Neural crest cell (in vitro differentiated cells): ENCODE data around the gene PPM1B. TPM values are rescaled to one million over a fixed set of nuclear protein-coding genes. Genes with fewer than 3 reads are reported as not detected.
"Not testable (repeated sequence)": the region's sequence is repeated elsewhere in the genome, so short reads cannot be mapped to it uniquely, and the experiment has no call there.

Experiments
- DNase-seq: peaks from one replicate; pipeline ENCODE4 v3.0.0; 2021; ENCODE audit warnings: low read depth, mixed read lengths, low spot score
- H3K27ac Mint-ChIP-seq: one replicate; pipeline ENCODE4 v1.8.0; 2021; ENCODE audit warnings: mild to moderate bottlenecking, mixed read lengths; ENCODE audit not compliant: unreplicated experiment
- H3K27me3 Mint-ChIP-seq: 2 replicates; pipeline ENCODE4 v1.8.0; 2021; ENCODE audit warnings: low read depth, mild to moderate bottlenecking, mixed read lengths
- H3K36me3 Mint-ChIP-seq: 2 replicates; pipeline ENCODE4 v1.8.0; 2021; ENCODE audit warnings: low read depth, mild to moderate bottlenecking, mixed read lengths
- H3K4me1 Mint-ChIP-seq: 2 replicates; pipeline ENCODE4 v1.8.0; 2021; ENCODE audit warnings: mixed read lengths
- H3K4me3 Mint-ChIP-seq: one replicate; pipeline ENCODE4 v1.8.0; 2021; ENCODE audit warnings: mild to moderate bottlenecking, mixed read lengths
- H3K9me3 Mint-ChIP-seq: 2 replicates; pipeline ENCODE4 v1.8.0; 2021; ENCODE audit warnings: mixed read lengths
- CTCF ChIP-seq: fragments of 200-600 bp; sonication (generic); conservative IDR thresholded peaks from 2 replicates; pipeline ENCODE4 v1.5.0; 2021; ENCODE audit warnings: antibody characterized with exemption, mild to moderate bottlenecking
- total RNA-seq: library from RNA; stranded (reverse); gene quantifications from 2 replicates; pipeline ENCODE4 v1.2.1, GENCODE V29; 2021

Gene PPM1B
- total RNA-seq, 1 donor from 2014 or later: 37.4 TPM

DNA sequence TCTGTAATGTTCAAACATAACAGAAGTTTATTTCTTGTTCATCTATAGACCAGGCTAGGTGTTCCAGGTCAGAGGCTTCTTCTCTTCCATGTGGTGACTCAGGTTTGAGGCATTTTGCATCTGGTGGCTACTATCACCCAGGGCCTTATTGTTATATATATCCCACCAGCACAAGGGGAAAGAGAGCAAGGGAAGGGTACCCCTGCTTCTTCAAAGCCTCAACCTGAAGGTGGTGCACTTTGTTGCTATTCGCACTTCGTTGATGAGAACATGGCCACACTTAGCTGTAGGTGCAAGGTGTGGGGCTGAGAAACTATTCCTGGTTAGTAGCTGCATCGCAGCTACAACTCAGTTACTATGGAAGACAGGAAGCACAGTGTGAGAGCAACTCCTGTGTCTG, 79.2 kb downstream of the PPM1B start:
- no peak overlapping the region for H3K4me3 Mint-ChIP-seq
- peaks cover 3% of the 10 kb centered on the region for H3K36me3 Mint-ChIP-seq
- no peak overlapping the region for H3K27ac Mint-ChIP-seq
- H3K4me1 Mint-ChIP-seq: peaks cover 14% of the 10 kb centered on the region
- H3K9me3 Mint-ChIP-seq: peaks cover 9% of the 10 kb centered on the region
- H3K27me3 Mint-ChIP-seq: peaks cover 6% of the 10 kb centered on the region
- no peak for TF ChIP-seq CTCF
- no peak for DNase-seq

DNA sequence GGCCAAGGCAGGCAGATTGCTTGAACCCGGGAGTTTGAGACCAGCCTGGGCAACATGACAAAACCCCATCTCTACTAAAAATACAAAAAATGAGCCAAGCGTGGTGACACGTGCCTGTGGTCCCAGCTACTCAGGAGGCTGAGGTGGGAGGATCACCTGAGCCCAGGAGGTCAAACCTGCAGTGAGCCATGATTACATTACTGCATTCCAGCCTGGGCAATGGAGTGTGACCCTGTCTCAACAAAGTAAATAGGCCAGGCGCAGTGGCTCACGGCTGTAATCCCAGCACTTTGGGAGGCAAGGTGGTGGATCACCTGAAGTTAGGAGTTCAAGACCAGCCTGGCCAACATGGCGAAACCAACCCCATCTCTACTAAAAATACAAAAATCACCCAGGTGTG, 80.6 kb downstream of the PPM1B start:
- H3K4me3 Mint-ChIP-seq, H3K9me3 Mint-ChIP-seq, DNase-seq: not testable (repeated sequence)

DNA sequence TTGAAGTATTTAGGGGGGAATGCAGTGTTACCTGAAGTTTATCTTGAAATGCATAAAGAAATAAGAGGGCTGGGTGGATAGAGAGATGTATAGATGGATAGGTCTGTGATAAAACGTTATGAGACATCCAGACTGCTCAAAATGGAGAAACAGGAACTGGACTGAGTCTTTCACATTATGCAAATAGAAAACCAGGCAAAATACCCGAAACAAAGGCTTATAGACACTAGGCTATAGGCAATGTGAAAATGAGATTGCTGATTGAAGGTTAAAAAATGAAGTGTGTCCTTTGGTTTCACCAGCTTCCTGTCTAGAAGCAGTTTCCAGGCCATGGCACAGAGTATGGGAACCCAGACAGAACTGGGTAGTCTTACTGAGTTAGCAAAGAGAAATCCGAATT, 81.7 kb downstream of the PPM1B start:
- Mint-ChIP-seq H3K4me3 (no peak overlapping the region), H3K4me1 (peaks cover 4% of the 10 kb centered on the region), H3K27ac (no peak overlapping the region), H3K27me3 (peaks cover 4% of the 10 kb centered on the region), H3K9me3 (peaks cover 10% of the 10 kb centered on the region), H3K36me3 (peaks cover 4% of the 10 kb centered on the region)
- DNase-seq: no peak
- no peak for TF ChIP-seq CTCF

More for the DNA sequence above, 80.6 kb downstream of the PPM1B start:
- H3K27me3 Mint-ChIP-seq, H3K27ac Mint-ChIP-seq, H3K4me1 Mint-ChIP-seq, H3K36me3 Mint-ChIP-seq: not testable (repeated sequence)

GRCh38 chr2:44254023-44254422, 85.3 kb downstream of the PPM1B start:
- TF ChIP-seq CTCF: no peak
- peaks cover 4% of the 10 kb centered on the region for H3K36me3 Mint-ChIP-seq
- H3K9me3 Mint-ChIP-seq: peaks cover 10% of the 10 kb centered on the region
- no peak overlapping the region for H3K27ac Mint-ChIP-seq
- H3K4me1 Mint-ChIP-seq: peaks cover 4% of the 10 kb centered on the region
- H3K27me3 Mint-ChIP-seq: no peaks in the 10 kb centered on the region
- DNase-seq: no peak
- H3K4me3 Mint-ChIP-seq: no peak overlapping the region

- H3K4me1 Mint-ChIP-seq, DNase-seq, H3K9me3 Mint-ChIP-seq, H3K4me3 Mint-ChIP-seq, H3K36me3 Mint-ChIP-seq, H3K27ac Mint-ChIP-seq, H3K27me3 Mint-ChIP-seq: not testable (repeated sequence)
These were observed 87.0 kb downstream of the PPM1B start for GRCh38 chr2:44255704-44256103.

DNA sequence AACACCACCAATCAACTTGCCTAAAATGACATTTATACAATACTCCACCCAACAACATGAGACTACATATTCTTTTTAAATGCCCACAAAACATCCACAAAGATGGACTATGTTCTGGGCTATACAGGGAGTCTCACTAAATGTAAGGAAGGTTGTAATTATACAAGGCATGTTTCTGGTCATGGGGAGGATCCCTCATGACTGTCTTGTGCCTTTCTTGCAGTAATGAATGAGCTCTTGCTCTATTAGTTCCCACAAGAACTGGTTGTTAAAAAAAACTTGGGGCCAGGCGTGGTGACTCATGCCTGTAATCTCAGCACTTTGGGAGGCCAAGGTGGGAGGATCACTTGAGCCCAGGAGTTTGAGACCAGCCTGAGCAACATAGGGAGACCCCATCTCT, 89.1 kb downstream of the PPM1B start:
- H3K4me1 Mint-ChIP-seq, H3K36me3 Mint-ChIP-seq, H3K27ac Mint-ChIP-seq, H3K9me3 Mint-ChIP-seq, DNase-seq, H3K4me3 Mint-ChIP-seq, H3K27me3 Mint-ChIP-seq: not testable (repeated sequence)

- H3K9me3 Mint-ChIP-seq: peaks cover 8% of the 10 kb centered on the region
- H3K4me3 Mint-ChIP-seq: no peak overlapping the region
- H3K36me3 Mint-ChIP-seq: no peaks in the 10 kb centered on the region
- no peaks in the 10 kb centered on the region for H3K27me3 Mint-ChIP-seq
- peaks cover 17% of the 10 kb centered on the region for H3K4me1 Mint-ChIP-seq
- no peak for DNase-seq
- TF ChIP-seq CTCF: no peak
- H3K27ac Mint-ChIP-seq: no peak overlapping the region
These were observed 98.7 kb downstream of the PPM1B start for GRCh38 chr2:44267269-44267795.
